ENCODE results near the gene HAL.

The HAL gene, protein sequence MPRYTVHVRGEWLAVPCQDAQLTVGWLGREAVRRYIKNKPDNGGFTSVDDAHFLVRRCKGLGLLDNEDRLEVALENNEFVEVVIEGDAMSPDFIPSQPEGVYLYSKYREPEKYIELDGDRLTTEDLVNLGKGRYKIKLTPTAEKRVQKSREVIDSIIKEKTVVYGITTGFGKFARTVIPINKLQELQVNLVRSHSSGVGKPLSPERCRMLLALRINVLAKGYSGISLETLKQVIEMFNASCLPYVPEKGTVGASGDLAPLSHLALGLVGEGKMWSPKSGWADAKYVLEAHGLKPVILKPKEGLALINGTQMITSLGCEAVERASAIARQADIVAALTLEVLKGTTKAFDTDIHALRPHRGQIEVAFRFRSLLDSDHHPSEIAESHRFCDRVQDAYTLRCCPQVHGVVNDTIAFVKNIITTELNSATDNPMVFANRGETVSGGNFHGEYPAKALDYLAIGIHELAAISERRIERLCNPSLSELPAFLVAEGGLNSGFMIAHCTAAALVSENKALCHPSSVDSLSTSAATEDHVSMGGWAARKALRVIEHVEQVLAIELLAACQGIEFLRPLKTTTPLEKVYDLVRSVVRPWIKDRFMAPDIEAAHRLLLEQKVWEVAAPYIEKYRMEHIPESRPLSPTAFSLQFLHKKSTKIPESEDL

DNA sequence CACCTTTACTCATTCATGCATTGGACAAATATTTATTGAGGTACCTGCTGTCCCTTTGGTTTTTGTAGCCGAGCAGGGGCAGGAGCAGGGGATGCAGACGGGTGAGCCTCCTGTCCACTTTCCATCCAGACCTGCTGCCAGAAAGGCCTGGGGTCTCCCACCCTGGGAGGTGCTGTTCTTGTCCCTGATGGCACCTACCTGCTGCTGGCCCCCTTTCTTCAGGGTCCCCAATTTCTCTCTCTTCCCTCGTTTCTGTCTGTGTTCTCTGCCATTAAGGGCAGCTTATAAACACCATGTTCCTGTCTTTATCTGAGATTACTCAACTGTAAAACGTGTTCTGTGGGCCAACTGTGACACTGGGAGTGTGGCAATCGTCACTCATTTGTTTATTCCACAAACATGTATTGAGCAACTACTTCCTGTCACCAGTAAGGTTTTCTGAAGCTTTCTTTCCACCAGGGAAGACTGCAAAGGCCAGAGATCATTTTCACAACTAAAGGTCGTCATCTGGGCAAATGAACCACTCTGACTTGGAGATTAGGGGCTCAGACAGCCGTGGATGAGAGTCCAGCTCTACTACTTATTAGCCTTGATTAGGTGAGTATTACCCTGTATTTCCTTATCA, at the start of gene HAL:
TSS of gene HAL (minus strand) at position 311 of the 625 bp plus-strand sequence. CDS start 434 bp downstream, outside the sequence.
- no peaks in the 10 kb centered on the region for H3K27me3 Mint-ChIP-seq
- ATAC-seq, result no peak
- H3K4me3 Mint-ChIP-seq, result no peak within 1 kb of the TSS
- no peaks in the 10 kb centered on the region for H3K9me3 Mint-ChIP-seq
- H3K4me1 Mint-ChIP-seq, result peaks cover 12% of the 10 kb centered on the region
- H3K27ac Mint-ChIP-seq, result no peak within 1 kb of the TSS
- H3K36me3 Mint-ChIP-seq, result peaks cover 25% of the 10 kb centered on the region

- ATAC-seq, result peak; percentile 84
- peaks cover 69% of the 10 kb centered on the region for H3K4me1 Mint-ChIP-seq
- no peaks in the 10 kb centered on the region for H3K27me3 Mint-ChIP-seq
- no peaks in the 10 kb centered on the region for H3K36me3 Mint-ChIP-seq
- no peaks in the 10 kb centered on the region for H3K9me3 Mint-ChIP-seq
- H3K4me3 Mint-ChIP-seq, result peak overlapping the region; percentile 28
- peak overlapping the region; percentile 78 for H3K27ac Mint-ChIP-seq
Measured at GRCh38 chr12:96045566-96045965, 49.4 kb upstream of the HAL start.

- Mint-ChIP-seq H3K36me3 (no peaks in the 10 kb centered on the region), H3K27ac (peak overlapping the region; percentile 78), H3K4me1 (peaks cover 69% of the 10 kb centered on the region), H3K9me3 (no peaks in the 10 kb centered on the region), H3K27me3 (no peaks in the 10 kb centered on the region), H3K4me3 (peak overlapping the region; percentile 22)
- no peak for ATAC-seq
Measured at GRCh38 chr12:96044943-96045290, 48.8 kb upstream of the HAL start.

DNA sequence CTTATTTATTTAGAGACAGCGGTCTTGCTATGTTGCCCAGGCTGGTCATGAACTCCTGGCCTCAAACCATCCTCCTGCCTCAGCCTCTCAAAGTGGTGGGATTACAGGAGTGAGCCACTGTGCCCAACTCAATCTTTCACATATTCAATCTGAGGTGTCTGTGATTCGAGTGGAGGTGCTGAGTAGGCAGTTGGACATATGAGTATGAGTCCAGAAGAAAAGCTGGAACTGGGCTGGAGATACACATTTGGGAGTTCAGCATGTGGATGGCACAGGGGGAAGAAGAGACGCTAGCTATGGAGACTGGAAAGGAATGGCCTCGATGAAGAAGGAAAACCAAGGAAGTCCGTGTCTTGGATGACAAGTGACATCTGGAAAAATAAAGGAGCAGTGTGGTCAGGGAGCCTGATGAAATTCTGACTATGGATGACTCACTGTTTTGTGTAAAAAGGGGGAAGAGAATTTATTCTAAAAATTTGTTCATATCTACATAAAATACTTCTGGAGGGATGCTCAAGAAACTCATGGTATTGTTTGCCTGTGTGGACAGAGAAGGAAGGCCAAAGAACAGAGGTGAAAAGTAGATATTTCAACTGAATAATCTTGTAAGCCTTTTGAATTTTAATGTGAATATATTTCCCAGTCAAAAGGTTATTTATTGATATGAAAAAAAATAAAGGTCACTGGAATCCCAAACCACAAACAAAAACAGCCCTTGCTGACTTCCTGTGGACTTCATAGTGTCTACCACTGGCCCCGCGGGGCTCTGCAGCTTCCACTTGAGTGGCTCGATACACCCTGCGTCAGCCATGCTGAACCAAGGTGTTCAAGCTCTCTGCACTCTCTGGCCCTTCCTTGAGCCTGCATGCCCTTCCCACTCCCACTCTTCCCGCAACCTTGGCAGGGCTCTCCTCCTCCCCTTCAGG, 48.1 kb upstream of the HAL start:
- Mint-ChIP-seq H3K27me3 (no peaks in the 10 kb centered on the region), H3K36me3 (no peaks in the 10 kb centered on the region), H3K4me1 (peaks cover 65% of the 10 kb centered on the region), H3K9me3 (no peaks in the 10 kb centered on the region), H3K27ac (peak overlapping the region; percentile 78), H3K4me3 (peak overlapping the region; percentile 22)
- peak; percentile 82 for ATAC-seq

DNA sequence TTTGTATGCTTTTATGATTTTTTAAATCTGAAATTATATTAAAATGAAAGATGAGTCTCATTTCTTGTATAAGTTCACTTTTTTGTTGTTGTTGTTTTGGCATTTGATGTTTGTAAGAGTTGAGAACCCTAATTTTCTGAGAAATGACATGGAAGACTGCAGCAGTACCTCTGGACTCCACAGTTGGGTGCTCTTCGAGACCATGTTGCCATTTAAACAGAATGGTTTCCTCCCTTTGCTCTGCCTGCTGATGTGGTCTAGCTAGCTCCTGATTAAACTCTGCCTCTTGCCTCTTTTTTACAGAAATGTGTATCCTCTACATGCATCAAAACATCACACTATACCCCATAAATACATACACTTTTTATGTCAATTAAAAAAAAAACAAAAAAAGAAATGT, 45.0 kb upstream of the HAL start:
- no peaks in the 10 kb centered on the region for H3K9me3 Mint-ChIP-seq
- H3K4me3 Mint-ChIP-seq, result no peak overlapping the region
- no peak for ATAC-seq
- H3K27me3 Mint-ChIP-seq, result no peaks in the 10 kb centered on the region
- peak overlapping the region; percentile 30 for H3K27ac Mint-ChIP-seq
- H3K36me3 Mint-ChIP-seq, result no peaks in the 10 kb centered on the region
- peaks cover 34% of the 10 kb centered on the region for H3K4me1 Mint-ChIP-seq

DNA sequence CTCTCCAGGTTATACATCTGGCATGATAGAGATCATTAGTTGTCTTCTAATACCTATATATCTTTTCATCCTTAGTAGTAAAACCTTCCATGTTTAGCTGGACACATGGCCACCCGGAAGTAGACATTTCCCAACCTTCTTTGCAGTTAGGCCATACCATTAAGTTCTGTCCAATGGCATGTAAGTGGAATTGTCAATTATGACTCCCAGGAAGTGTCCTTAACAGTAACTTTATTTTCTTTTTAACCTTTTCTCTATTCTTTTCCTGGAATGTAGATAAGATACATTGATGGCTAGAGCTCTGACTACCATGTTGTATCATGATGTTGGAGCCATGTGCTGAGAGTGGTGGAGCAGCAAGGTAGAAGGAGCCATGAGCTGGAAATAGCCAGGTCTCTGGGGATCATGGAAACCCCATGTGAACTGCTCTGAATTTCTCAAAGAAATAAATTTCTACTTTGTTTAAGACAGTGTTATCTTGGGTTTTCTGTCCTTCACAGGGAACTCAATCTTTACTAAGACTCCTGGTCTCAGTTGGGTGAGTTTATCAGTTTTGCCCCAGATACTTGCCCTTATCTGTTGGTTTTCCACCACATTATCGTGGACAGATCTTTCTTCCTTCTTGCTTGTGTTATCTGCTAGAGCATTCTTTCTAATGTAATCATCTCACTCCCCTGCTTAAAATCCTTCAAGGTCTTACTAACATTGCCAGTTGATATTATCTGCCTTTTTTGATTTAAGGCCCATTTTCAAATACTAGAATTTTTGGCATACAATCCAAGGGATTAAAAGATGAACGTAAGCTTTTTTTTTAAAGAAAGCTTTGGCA, 44.4 kb upstream of the HAL start:
- Mint-ChIP-seq H3K9me3 (no peaks in the 10 kb centered on the region), H3K4me3 (no peak overlapping the region), H3K27ac (no peak overlapping the region), H3K27me3 (no peaks in the 10 kb centered on the region), H3K4me1 (peaks cover 27% of the 10 kb centered on the region), H3K36me3 (no peaks in the 10 kb centered on the region)
- no peak for ATAC-seq

- Mint-ChIP-seq H3K36me3 (no peaks in the 10 kb centered on the region), H3K27me3 (no peaks in the 10 kb centered on the region), H3K4me1 (peaks cover 17% of the 10 kb centered on the region), H3K9me3 (no peaks in the 10 kb centered on the region), H3K27ac (no peak overlapping the region), H3K4me3 (no peak overlapping the region)
- no peak for ATAC-seq
Measured at GRCh38 chr12:96039516-96039915, 43.4 kb upstream of the HAL start.

DNA sequence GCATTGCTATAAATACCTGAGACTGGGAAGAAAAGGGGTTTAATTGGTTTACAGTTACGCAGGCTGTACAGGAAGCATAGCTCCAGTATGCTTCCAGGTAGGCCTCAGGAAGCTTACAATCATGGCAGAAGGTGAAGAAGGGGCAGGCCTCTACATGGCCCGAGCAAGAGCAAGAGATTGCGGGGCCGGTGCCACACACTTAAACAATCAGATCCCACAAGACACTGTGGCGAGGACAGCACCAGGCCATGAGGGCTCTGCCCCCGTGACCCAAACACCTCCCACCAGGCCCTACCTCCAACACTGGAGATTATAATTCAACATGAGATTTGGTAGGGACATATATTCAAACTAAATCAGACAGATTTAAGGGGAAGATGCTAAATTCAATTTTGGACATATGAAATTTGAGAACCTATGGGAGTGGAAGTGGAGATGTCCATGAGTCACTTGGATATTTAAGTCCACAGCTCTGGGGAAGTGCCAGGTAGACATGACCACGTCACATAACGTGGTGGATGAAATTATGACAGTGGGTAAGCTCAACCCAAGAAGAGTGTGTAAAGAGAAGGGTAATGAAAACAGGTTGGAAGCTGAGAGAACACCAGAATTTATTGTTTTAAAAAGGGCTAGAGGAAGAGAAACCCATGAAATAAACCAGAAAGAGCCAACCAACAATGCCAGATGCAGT, 40.8 kb upstream of the HAL start:
- no peaks in the 10 kb centered on the region for H3K36me3 Mint-ChIP-seq
- H3K27ac Mint-ChIP-seq, result no peak overlapping the region
- no peak for ATAC-seq
- no peak overlapping the region for H3K4me3 Mint-ChIP-seq
- H3K27me3 Mint-ChIP-seq, result no peaks in the 10 kb centered on the region
- no peaks in the 10 kb centered on the region for H3K9me3 Mint-ChIP-seq
- H3K4me1 Mint-ChIP-seq, result peaks cover 6% of the 10 kb centered on the region

DNA sequence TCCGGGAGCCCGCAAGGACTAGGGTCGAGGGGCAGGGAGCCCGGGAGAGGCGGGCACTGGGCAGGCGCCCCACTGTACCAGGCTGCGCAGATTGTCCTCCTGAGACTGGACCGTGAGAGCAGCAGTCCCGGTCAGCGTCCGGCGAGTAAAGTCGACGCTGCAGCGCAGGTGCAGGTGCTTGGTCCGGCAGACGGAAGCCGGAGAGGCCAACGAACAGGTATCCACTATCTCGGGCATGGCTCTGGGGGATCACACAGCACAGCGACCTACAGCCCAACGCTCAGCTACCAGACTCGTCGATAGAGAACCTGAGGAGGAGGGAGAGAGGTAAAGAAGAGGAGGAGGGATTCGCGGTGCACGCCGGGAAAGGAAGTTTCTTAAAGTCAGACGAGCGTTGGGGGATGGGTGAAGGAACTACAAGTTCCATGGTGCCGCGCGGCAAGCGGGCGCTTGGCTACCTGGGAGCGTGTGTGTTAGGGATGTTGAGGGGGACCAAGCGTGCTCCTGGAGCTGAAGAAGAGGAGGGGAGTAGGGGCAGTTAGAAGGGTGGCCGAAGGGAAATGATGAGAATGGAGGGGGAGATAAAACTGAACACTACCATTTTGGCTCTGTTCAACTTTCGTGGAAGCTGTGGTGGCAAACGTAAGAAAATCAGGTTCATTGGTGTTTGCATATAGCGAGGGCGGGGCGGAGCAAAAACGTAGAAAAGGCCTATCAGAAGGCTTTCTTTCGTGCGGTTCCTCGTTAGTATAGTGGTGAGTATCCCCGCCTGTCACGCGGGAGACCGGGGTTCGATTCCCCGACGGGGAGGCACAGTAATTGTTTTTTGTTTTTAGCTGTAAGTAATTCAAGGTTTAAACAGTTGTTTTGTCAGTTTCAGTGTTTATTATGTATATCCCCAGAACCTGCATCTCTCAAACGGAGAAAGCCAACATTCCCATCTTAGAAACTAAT, 39.4 kb upstream of the HAL start, which contains the start of gene LTA4H:
TSS of gene LTA4H (minus strand) at position 305 of the 954 bp plus-strand sequence. CDS start at position 237, 68 bp downstream.
- peaks cover under 1% of the 10 kb centered on the region for H3K36me3 Mint-ChIP-seq
- H3K27ac Mint-ChIP-seq, result no peak within 1 kb of the TSS
- no peaks in the 10 kb centered on the region for H3K27me3 Mint-ChIP-seq

DNA sequence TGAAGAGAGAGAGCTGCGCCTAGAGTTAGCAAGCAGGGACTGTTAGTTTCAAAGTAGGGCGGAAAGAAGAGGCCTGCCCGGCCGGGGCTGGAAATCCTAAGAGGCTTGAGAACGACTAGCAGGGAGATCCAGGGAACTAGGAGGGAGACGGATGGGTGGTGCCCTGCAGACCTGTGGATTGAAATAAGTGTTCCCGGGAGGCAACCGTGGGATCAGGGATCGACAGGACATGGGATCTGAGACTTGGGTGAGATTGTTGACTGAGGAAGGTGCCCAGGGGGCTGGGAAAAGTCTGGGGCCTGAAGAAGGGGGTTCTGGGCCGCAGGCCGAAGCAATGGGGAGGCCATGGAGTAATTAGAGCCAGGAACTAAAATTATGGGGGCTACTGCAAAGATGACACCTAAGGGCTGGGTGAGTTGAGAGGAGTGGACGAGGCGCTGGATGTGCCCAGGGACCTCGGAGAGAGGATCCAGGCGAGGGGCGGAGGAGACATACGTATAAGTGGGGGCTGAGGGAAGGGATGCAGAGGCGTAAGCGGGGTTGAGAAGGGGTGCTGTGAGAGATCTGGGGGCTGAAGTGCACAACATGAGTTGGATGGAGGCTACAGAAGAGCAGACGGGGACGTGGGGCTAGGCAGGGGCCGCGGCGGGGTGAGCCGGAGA, 38.6 kb upstream of the HAL start:
- Mint-ChIP-seq H3K9me3 (no peaks in the 10 kb centered on the region), H3K36me3 (peaks cover 9% of the 10 kb centered on the region), H3K27me3 (no peaks in the 10 kb centered on the region), H3K27ac (no peak overlapping the region), H3K4me3 (no peak overlapping the region), H3K4me1 (peaks cover 20% of the 10 kb centered on the region)
- ATAC-seq, result no peak

More for the DNA sequence above, 39.4 kb upstream of the HAL start, which contains the start of gene LTA4H:
- peak; percentile 95 for ATAC-seq
- H3K9me3 Mint-ChIP-seq, result no peaks in the 10 kb centered on the region
- no peak within 1 kb of the TSS for H3K4me3 Mint-ChIP-seq
- H3K4me1 Mint-ChIP-seq, result peaks cover 11% of the 10 kb centered on the region

DNA sequence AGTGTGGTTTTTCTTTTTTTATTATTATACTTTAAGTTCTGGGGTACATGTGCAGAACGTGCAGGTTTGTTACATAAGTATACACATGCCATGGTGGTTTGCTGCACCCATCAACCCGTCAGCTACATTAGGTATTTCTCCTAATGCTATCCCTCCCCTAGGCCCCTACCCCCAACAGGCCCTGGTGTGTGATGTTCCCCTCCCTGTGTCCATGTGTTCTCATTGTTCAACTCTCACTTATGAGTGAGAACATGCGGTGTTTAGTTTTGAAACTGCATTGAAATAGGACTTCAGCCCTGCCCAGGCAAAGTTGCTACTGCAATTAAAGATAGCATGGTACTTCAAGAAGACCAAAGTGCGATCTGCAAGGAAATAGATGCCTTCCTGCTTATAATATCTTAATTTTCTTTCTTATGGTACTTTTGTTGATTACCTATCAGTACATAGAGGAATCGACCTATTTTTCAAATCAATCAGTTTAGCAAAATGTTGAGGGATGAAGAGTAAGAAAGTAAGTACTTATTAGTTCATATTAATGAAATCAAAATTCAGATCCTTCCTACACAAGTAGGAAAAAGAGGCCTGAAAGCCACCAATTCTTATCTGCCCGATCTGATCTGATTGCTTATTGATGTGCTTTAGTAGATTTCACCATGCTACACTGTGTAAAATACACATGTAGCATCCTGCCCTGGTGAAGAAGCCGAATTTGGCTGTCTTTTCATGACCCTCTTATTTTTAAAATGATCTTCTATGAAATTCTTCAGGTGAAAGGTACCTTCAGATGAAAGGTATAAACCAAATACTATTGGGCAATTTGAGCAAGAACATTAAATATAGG, 37.6 kb upstream of the HAL start:
- ATAC-seq, result no peak
- no peak overlapping the region for H3K27ac Mint-ChIP-seq

DNA sequence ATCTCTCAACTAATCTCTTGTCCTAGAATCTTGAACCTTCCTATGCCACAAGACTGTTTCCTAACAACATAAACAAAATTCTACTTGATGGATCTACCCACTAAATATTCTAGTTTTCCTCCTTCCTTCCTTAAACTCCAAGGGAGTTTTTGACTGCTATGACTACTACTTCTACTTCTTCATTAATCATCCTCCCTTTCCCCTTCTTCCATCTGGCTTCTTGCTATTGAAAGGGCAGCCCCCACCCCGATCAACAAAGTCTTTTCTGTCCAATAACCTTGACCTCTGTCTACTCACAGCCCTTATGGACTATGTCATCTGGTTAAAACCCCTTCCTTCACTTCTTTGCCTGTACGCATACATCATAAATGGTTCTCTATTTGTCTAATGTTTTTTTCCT, 33.7 kb upstream of the HAL start:
- H3K4me3 Mint-ChIP-seq, result no peak overlapping the region
- no peaks in the 10 kb centered on the region for H3K27me3 Mint-ChIP-seq
- H3K9me3 Mint-ChIP-seq, result no peaks in the 10 kb centered on the region
- no peak for ATAC-seq
- H3K27ac Mint-ChIP-seq, result peak overlapping the region; percentile 4
- H3K36me3 Mint-ChIP-seq, result peaks cover 28% of the 10 kb centered on the region
- H3K4me1 Mint-ChIP-seq, result peaks cover 24% of the 10 kb centered on the region

More for the DNA sequence above, 37.6 kb upstream of the HAL start:
- Mint-ChIP-seq H3K9me3 (no peaks in the 10 kb centered on the region), H3K4me1 (peaks cover 24% of the 10 kb centered on the region), H3K27me3 (no peaks in the 10 kb centered on the region), H3K4me3 (peak overlapping the region; percentile 42), H3K36me3 (peaks cover 11% of the 10 kb centered on the region)

All from stimulated activated memory B cell treated with anti-CD40 and anti-IgM and Interleukin-4, amounts not matched to agents 10 μg/mL and 1 μg/mL and 100 μg/mL, for 72 hours (primary cell).